ENCODE data around the gene PTF1A.

PTF1A gene

DNA sequence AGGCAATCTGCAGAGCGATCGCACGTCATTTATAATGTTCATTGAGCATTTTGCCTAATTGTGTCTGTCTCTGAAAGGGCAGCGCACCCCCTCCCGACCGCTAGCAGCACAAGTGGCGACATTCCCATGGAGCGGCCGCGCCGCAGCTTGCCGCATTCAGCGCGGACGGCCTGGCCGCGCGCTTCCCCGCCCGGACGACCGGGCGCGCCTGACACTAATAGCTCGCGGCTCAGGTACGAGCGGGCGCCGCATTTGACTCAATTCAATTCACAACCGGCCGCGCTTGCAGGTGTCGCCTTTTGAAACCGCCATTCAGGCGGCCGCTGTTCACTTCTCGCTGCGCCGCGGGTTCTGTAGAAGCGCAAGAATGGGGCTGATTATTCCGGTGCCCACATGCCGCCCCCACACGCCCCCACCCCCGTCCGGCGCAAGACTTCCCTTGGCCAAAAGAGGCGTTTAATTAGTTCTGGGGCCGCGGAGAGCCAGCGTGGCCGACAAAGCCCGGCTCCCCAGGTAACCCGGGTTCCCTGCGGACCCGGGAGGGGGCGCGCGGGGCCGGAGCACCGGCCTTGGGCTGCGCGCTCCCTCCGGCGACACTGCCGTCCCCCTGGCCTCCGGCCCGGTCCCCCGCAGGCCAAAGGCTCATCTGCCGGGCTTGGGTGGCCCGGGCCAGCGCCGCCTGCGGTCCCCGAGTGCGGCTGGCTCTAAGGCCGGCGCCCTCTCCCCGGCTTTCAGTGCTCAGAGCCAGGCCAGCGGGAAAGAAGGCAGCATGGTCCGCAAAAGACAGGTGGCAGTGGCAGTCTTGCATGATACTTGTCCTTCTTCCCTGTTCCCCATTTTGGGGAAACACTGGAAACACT lies 18.7 kb upstream of the PTF1A start:
- Mint-ChIP-seq H3K36me3 (peaks cover 2% of the 10 kb centered on the region), H3K4me1 (peaks cover 12% of the 10 kb centered on the region), H3K27ac (no peak overlapping the region), H3K9me3 (no peaks in the 10 kb centered on the region), H3K4me3 (no peak overlapping the region), H3K27me3 (peaks cover 58% of the 10 kb centered on the region)

DNA sequence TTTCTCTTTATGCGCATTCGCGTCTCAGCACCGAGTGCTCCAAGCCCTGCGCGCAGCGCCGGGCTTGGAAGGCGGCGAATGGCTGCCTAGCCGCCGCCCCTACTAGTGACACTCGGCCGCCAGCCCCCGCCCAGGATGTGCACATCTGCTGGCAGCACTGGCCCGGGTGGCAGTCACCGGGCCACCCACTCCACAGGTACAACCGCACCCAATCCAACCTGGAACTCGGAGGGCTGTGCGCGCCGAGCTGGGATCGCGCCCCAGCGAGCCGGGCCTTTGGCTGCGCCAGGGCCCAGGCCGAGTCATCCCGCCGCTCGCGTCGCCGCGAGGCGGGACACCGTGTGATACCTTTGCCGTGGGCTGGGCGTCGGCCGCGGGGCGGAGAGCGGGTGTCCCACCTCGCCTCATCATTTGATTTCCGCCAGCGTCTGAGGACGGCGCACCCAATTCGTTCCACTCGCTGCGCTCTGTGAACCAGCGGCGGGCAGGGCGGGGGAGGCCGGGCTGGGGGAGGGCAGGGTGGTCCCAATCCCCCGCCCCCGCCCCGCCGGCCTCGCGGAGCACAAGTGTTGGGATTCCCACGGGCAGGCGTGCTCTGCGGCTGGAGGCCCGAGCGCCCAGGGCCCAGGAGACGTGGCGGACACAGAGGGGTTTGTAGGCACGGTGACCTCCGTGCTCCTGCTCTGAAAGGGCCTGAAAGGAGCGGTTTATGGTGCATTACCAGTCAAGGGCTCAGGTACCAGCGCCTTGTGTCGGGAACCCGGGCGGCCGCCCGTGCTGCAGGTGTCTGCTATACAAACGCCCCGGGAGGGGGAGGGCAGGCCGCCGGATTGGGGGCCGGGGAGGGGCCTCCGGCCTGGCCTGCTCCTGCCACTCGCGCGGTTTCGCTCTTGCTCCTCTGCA lies 17.8 kb upstream of the PTF1A start:
- Mint-ChIP-seq H3K36me3 (peaks cover 2% of the 10 kb centered on the region), H3K9me3 (no peaks in the 10 kb centered on the region), H3K4me1 (peaks cover 12% of the 10 kb centered on the region), H3K4me3 (no peak overlapping the region), H3K27ac (no peak overlapping the region), H3K27me3 (peaks cover 56% of the 10 kb centered on the region)

DNA sequence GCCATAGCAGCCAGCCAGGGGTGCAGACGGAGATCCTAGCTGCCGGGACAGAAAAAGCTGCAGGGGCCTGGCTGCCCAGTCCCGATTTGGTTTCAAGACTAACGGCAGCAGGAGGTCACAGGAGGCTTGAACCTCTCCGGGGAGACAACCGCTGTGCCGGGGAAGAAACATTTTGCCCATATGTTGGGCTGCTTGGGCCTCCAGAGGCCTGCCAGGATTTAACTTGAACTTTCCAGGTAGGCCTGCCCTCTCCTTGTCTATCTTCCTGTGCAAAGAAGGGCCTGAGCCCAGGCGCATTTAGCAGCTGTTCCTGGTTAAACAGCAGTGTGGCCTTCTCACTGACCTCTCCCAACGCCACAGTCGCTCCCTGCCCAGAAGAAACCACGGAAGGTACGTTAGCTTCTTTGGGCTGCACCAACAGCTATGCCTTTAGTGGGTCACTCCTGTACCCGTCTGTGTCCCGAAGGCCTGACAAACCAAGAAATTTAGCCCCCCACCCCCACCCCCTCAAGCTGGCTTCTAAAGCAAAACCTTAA lies 17.1 kb upstream of the PTF1A start:
- Mint-ChIP-seq H3K4me3 (no peak overlapping the region), H3K9me3 (no peaks in the 10 kb centered on the region), H3K4me1 (peaks cover 12% of the 10 kb centered on the region), H3K27me3 (peaks cover 55% of the 10 kb centered on the region), H3K36me3 (peaks cover 2% of the 10 kb centered on the region), H3K27ac (no peak overlapping the region)

DNA sequence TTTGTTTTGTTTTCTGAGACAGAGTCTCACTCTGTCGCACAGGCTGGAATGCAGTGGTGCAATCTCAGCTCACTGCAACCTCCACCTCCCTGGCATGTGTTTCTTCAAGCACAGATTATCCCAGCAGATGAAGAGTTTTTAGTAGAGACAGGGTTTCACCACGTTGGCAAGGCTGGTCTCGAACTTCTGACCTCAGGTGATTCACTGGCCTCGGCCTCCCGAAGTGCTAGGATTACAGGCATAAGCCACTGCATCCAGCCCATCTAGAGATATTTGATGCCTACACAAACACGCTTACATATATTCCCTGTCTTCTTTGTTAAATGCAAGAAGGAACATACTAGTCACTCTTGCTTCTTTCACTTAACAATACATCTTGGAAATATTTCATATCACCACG lies 5.9 kb upstream of the PTF1A start:
- Mint-ChIP-seq H3K27ac (no peak overlapping the region), H3K4me1 (no peaks in the 10 kb centered on the region), H3K27me3 (peaks cover 36% of the 10 kb centered on the region), H3K9me3 (no peaks in the 10 kb centered on the region), H3K4me3 (no peak overlapping the region), H3K36me3 (no peaks in the 10 kb centered on the region)

DNA sequence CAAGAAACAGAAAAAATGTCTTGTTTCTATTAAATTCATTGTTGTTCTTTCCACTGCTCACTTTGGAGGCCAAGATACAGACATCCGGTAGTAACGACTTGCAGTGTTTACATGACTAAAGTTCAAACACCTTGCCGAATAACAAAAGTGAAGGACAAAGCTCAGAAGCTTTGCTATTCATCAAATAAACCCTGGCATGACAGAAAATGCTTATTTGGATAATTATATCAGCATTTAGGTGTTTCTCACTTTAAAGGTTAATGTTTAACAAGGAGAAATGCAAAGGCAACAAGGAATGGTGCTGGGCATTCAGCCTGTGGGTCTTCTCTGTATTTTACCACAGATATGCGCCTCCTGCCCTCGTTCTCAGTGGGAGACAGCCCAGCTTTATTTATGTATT lies 5.4 kb upstream of the PTF1A start:
- H3K36me3 Mint-ChIP-seq: no peaks in the 10 kb centered on the region
- no peaks in the 10 kb centered on the region for H3K4me1 Mint-ChIP-seq
- H3K4me3 Mint-ChIP-seq: no peak overlapping the region
- peaks cover 36% of the 10 kb centered on the region for H3K27me3 Mint-ChIP-seq
- H3K27ac Mint-ChIP-seq: no peak overlapping the region
- H3K9me3 Mint-ChIP-seq: no peaks in the 10 kb centered on the region

GRCh38 chr10:23187155-23187554 lies 5.0 kb upstream of the PTF1A start:
- H3K27me3 Mint-ChIP-seq: peaks cover 33% of the 10 kb centered on the region
- no peak overlapping the region for H3K4me3 Mint-ChIP-seq
- no peaks in the 10 kb centered on the region for H3K4me1 Mint-ChIP-seq
- H3K27ac Mint-ChIP-seq: no peak overlapping the region
- no peaks in the 10 kb centered on the region for H3K36me3 Mint-ChIP-seq
- no peaks in the 10 kb centered on the region for H3K9me3 Mint-ChIP-seq

GRCh38 chr10:23189024-23189423 lies 3.1 kb upstream of the PTF1A start:
- no peaks in the 10 kb centered on the region for H3K9me3 Mint-ChIP-seq
- H3K4me1 Mint-ChIP-seq: peaks cover 4% of the 10 kb centered on the region
- no peaks in the 10 kb centered on the region for H3K36me3 Mint-ChIP-seq
- no peak overlapping the region for H3K4me3 Mint-ChIP-seq
- no peak overlapping the region for H3K27ac Mint-ChIP-seq
- H3K27me3 Mint-ChIP-seq: peaks cover 37% of the 10 kb centered on the region

- Mint-ChIP-seq H3K4me1 (peaks cover 4% of the 10 kb centered on the region), H3K27ac (no peak overlapping the region), H3K9me3 (no peaks in the 10 kb centered on the region), H3K27me3 (peaks cover 44% of the 10 kb centered on the region), H3K4me3 (no peak overlapping the region), H3K36me3 (no peaks in the 10 kb centered on the region)
These were observed 994 bp upstream of the PTF1A start for GRCh38 chr10:23190872-23191763.

DNA sequence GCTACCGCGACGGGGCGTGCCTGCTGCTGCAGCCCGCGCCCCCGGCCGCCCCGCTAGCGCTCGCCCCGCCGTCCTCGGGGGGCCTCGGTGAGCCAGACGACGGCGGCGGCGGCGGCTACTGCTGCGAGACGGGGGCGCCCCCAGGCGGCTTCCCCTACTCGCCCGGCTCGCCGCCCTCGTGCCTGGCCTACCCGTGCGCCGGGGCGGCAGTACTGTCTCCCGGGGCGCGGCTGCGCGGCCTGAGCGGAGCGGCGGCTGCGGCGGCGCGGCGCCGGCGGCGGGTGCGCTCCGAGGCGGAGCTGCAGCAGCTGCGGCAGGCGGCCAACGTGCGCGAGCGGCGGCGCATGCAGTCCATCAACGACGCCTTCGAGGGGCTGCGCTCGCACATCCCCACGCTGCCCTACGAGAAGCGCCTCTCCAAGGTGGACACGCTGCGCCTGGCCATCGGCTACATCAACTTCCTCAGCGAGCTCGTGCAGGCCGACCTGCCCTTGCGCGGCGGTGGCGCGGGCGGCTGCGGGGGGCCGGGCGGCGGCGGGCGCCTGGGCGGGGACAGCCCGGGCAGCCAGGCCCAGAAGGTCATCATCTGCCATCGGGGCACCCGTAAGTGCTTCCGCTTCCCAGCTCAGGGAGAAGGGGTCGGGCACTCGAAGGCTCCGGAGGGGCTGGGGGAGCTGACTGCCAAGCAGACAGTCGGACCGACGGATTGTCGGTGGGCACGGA lies 761 bp downstream of the PTF1A start:
- peaks cover 4% of the 10 kb centered on the region for H3K4me1 Mint-ChIP-seq
- no peak overlapping the region for H3K27ac Mint-ChIP-seq
- no peak overlapping the region for H3K4me3 Mint-ChIP-seq
- no peaks in the 10 kb centered on the region for H3K36me3 Mint-ChIP-seq
- peaks cover 49% of the 10 kb centered on the region for H3K27me3 Mint-ChIP-seq
- no peaks in the 10 kb centered on the region for H3K9me3 Mint-ChIP-seq

DNA sequence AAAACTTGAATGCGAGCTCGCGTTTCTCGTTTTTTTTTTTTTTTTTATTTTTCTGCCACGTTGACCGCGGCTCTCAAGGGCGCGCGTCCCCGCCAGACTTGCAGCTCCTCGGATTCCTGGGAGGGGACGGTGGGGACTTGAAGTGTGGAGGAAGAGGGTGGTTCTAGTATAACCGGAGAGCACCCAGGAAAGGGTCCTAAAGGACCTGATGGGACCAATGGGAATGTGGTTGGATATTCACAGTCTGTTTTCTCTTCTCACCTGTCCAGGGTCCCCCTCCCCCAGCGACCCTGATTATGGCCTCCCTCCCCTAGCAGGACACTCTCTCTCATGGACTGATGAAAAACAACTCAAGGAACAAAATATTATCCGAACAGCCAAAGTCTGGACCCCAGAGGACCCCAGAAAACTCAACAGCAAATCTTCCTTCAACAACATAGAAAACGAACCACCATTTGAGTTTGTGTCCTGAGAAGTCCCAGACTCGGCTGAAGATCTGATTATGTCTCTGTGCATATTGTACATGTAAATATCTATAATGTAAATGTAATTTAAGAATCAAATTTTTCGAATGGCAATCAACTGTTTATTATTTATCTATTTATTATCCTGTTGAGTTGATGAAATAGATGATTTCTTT lies 1.4 kb downstream of the PTF1A start:
- H3K4me1 Mint-ChIP-seq: peaks cover 4% of the 10 kb centered on the region
- H3K27ac Mint-ChIP-seq: no peak overlapping the region
- H3K36me3 Mint-ChIP-seq: no peaks in the 10 kb centered on the region
- H3K9me3 Mint-ChIP-seq: no peaks in the 10 kb centered on the region
- H3K27me3 Mint-ChIP-seq: peaks cover 50% of the 10 kb centered on the region
- H3K4me3 Mint-ChIP-seq: no peak overlapping the region

GRCh38 chr10:23194471-23194965 lies 2.4 kb downstream of the PTF1A start:
- H3K27ac Mint-ChIP-seq: no peak overlapping the region
- no peak overlapping the region for H3K4me3 Mint-ChIP-seq
- peaks cover 4% of the 10 kb centered on the region for H3K4me1 Mint-ChIP-seq
- no peaks in the 10 kb centered on the region for H3K36me3 Mint-ChIP-seq
- H3K27me3 Mint-ChIP-seq: peaks cover 48% of the 10 kb centered on the region
- no peaks in the 10 kb centered on the region for H3K9me3 Mint-ChIP-seq

DNA sequence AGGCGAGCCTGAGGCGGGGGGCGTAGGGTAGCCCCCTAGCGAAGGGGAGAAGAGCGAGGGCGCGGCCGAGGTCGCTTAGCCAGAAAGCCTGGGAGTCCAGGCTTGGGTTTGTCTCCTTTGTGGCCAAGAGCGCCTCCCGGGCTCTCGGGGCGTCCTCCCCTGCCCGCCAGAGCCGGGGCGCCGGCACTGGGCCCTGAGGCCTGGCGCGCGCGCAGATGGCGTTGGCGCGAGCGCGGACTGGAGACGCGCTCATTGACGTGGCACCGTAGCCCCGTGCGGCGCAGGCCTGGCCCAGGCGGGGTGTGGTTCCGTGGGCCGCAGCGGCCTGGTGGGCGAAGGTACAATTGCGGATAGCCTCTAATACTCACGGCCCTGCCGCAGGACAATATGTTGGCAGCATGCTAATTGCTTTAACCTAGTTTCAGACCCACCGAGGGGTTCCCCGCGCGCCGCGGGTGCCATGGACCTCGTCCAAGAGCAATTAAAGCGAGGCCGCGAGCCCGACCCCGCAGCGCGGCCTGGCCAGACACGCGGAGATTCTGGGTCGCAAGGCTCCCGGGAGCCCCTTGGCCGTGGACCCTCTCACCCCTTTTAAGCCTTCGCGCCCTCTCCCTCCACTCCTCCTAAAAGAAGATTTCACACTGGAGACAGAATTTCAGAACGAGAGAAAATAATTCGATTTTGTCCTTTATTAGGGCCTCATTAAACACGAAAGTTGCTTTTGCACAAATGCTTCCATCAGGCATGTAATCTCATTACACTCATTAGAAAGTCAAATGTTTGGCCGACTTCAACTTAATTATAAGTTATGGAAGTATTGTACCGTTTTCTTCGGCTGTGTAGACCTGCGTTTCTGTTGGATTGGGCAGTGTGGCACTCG lies 3.1 kb downstream of the PTF1A start:
- H3K27me3 Mint-ChIP-seq: peaks cover 51% of the 10 kb centered on the region

GRCh38 chr10:23195846-23196600 lies 3.9 kb downstream of the PTF1A start:
- peaks cover 10% of the 10 kb centered on the region for H3K4me1 Mint-ChIP-seq
- peaks cover 50% of the 10 kb centered on the region for H3K27me3 Mint-ChIP-seq
- H3K4me3 Mint-ChIP-seq: no peak overlapping the region
- H3K36me3 Mint-ChIP-seq: no peaks in the 10 kb centered on the region
- H3K9me3 Mint-ChIP-seq: no peaks in the 10 kb centered on the region
- no peak overlapping the region for H3K27ac Mint-ChIP-seq

More for the DNA sequence above, 3.1 kb downstream of the PTF1A start:
- peaks cover 9% of the 10 kb centered on the region for H3K4me1 Mint-ChIP-seq
- no peaks in the 10 kb centered on the region for H3K36me3 Mint-ChIP-seq
- H3K27ac Mint-ChIP-seq: no peak overlapping the region
- no peak overlapping the region for H3K4me3 Mint-ChIP-seq
- H3K9me3 Mint-ChIP-seq: no peaks in the 10 kb centered on the region
